Stimulated activated CD8-positive, alpha-beta memory T cell treated with anti-CD3 and anti-CD28 coated beads, Interleukin-15, amount 100 ng/mL, for 24 hours (primary cell): Measurements from ENCODE around the gene RAD51B.
"Not testable (repeated sequence)": the region's sequence is repeated elsewhere in the genome, so short reads cannot be mapped to it uniquely, and the experiment has no call there.

Experiments
- DNase-seq: peaks from one replicate; pipeline ENCODE4 v3.0.0-alpha.2; 2020; ENCODE audit warnings: low read depth

RAD51B gene

GRCh38 chr14:67950386-67950785 is 130.8 kb downstream of the RAD51B start:
- no peak for DNase-seq

DNA sequence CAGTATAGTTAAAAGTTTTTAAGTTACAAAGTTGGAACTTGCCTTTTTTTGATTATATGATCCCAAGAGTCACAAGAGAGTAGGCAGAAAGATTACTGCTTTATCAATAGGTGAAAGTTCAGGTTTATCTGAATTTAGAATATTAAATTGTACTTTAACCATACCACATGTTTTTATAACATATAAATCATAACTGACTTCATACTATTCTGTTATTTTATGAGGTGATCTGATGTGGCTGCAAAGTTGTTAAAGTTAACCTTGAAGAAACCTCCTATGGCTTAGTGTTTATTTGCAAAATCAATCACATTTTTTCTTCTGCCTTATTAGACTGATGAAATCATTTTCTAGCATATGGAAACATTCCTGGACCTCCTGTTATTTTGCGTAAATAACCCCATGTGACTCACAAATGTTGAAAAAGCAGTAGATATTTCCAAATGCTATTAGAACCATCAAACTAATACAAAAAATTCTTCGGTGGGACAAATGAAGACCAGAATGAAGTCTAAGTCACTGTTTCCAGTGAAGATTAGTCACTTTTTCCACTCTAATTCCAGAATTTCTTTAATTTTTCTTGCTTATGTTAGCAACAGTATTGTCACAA is 132.1 kb downstream of the RAD51B start:
- no peak for DNase-seq

GRCh38 chr14:67952381-67952780 is 132.8 kb downstream of the RAD51B start:
- DNase-seq: no peak

GRCh38 chr14:67952786-67953185 is 133.2 kb downstream of the RAD51B start:
- DNase-seq: no peak

DNA sequence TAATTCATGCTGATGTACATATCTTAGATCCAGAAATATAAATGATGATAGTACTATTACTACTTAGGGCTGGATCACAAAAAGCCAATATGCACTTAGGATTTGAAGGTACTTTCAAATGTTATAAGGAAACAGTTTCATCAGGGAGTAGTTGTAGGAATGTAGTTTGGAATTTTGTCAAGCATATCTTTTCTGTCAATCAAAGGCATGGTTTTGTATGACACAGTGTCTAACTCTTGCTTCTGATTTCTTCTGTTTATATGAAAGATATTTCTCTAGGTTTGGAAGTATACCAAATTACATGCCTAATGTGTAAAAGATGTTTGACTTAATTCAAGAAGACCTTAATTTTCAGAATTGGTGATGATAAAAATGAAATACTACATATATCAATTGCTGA is 135.7 kb downstream of the RAD51B start:
- DNase-seq: no peak

GRCh38 chr14:67957946-67958345 is 138.4 kb downstream of the RAD51B start:
- DNase-seq: no peak

DNA sequence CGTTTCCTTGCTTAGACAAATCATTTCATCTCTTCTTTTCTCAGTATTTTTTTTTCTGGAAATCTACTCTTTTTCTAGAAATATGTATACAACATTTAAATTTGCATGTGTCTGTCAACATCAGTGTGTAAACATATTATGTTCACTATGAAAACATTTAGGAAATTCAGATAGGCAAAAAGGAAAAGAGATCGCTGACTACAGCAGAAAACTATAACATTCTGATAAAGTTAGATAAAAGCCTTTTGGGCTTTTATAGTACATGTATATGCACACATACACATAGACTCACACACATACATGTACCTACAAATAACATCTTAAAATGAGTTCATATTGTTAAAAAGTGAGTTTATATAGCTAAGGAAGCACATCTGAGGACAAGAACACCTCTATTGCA is 142.1 kb downstream of the RAD51B start:
- no peak for DNase-seq

DNA sequence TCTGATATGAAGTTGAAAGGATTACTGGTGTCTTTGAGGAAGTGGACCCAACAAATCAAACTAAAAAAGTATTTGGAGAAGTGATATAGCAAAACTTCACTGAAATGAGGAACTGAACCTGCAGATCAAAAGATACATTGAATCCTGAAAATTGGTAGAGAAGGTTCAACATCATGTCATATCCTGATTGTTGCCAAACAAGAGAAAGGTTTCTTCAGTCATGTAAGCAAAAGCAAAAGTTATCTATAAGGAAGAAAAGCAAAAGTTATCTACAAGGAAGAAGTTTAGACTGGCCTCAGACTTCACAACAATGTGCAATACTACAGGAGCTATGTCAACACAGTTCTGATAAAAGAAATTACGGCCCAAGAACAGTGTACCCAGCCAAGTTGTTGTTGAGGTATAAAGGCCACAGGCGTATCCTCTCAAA is 142.7 kb downstream of the RAD51B start:
- DNase-seq: no peak

- DNase-seq: no peak
Observed at GRCh38 chr14:67963545-67963944, 144.0 kb downstream of the RAD51B start.

GRCh38 chr14:67963960-67964812 is 144.6 kb downstream of the RAD51B start:
- DNase-seq: no peak

DNA sequence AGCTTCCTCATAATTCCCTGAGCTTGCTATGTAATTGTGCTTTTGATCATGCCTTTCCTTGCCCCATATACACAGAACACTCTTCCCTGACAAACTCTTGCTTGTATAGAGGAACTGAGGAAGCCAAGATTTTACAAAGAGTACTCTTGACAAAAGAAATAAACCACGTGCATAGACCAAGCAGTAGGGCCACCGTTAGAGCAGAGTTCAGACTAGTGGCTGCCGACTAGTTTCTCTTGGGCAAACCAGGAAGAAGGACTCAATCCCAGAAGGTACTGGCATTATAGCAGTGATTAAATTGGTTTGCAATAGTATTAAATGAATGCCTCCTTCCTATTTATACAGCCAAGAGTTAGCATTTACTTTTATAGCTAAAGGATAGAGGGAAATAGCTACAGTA is 146.1 kb downstream of the RAD51B start:
- DNase-seq: no peak

GRCh38 chr14:67967206-67967605 is 147.6 kb downstream of the RAD51B start:
- no peak for DNase-seq

DNA sequence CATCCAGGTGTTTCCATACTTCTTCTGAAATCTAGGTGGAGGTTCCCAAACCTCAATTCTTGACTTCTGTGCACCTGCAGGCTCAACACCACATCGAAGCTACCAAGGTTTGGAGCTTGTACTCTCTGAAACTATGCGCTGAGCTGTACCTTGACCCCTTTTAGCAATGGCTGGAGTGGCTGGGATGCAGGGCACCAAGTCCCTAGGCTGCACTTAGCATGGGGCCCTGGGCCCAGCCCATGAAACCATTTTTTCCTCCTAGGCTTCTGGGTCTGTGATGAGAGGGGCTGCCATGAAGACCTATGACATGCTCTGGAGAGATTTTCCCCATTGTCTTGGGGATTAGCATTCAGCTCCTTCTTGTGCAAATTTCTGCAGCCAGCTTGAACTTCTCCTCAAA is 148.4 kb downstream of the RAD51B start:
- DNase-seq: not testable (repeated sequence)

DNA sequence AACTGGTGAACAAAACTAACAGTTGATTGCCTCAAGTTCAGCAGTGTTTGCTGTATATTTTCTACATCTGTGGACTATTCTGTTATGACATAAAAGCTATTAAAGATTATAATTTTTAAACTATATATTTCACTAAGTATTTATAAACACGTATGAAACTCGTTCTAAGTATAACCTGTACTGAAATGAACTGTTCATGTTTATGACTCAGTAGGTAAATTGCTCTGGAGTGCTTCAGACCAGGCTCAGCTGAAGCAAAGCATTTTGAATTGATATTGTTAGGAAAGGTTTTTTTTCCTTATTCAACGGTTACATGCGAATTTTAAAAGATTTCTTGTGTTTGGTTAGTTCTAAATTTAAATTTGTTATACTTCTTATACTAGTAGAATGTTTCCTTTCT is 151.3 kb downstream of the RAD51B start:
- DNase-seq: no peak

GRCh38 chr14:67971627-67972625 is 152.3 kb downstream of the RAD51B start:
- DNase-seq: no peak

- no peak for DNase-seq
Observed at GRCh38 chr14:67973436-67973835, 153.9 kb downstream of the RAD51B start.

DNA sequence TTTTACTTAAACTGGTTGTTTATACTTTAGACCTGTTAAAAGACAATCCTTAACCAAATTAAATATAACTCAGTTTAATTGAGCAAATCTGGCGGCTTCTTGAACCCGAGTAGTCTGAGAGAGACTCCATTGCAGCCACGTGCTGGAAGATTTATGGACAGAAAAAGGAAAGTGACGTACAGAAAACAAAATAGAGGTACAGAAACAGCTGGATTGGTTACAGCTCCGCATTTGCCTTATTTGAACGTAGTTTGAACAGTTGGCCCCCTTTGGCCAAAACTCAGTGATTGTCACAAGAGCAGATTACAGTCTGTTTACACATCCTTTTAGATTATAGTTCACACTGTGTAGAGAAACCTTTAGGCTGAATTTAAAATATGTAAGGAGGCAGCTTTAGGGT is 155.9 kb downstream of the RAD51B start:
- no peak for DNase-seq

GRCh38 chr14:67977434-67978034 is 158.0 kb downstream of the RAD51B start:
- DNase-seq: no peak

DNA sequence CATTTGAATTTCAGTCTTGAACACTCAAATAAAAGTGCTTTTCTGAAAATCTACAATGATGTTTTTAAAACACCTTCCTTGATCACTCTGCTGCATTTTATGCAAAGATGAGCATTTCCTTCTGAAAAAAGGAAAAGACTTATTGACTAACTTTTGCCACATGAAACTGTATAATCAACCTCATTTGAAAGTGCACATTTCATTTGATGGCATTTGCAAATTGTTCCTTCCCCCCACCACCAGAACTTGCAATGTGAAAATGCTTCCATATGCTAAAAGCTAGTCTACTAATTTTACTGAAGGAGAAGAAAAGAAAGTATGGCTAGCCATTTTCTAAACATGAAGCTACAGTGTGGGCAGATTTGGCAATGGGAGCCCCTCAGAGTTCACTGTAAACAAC is 159.2 kb downstream of the RAD51B start:
- no peak for DNase-seq

GRCh38 chr14:67982711-67983608 is 163.4 kb downstream of the RAD51B start:
- DNase-seq: no peak

GRCh38 chr14:67984274-67984673 is 164.7 kb downstream of the RAD51B start:
- no peak for DNase-seq
